ENCODE data around the gene PLD5.

DNA sequence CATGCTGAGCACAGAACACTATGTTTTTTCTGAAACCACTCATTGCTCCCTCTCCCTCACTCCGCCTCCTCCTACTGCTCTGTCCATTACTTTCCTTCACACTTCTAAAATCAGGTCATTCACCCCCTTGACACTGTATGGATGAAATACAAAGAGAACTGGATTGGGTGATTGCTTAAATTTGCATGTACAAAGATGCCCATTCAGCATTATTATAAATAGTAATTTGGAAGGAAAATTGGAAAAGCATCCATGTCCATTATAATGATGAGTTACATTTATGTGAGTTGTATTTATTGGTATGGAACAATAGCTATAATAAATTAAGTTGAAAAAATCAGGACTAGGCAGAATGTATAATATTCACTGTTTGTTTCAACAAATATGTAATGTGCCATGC, 83.7 kb downstream of the PLD5 start:
- TF ChIP-seq TAF1 (IDR thresholded peaks at IDR 0.05; ENCODE audit: low read depth) (no peak), NFIC (IDR thresholded peaks at IDR 0.05) (no peak), ZBTB7A (IDR thresholded peaks at IDR 0.05; ENCODE audit: low read depth) (no peak), EGR1 (IDR thresholded peaks at IDR 0.05) (no peak), CREB1 (IDR thresholded peaks at IDR 0.05; ENCODE audit: low read depth) (no peak), FOXM1 (IDR thresholded peaks at IDR 0.05; ENCODE audit: borderline replicate concordance, low read depth) (no peak), EP300 (IDR thresholded peaks at IDR 0.05; ENCODE audit: borderline replicate concordance) (no peak)
- TF ChIP-seq, protein P1, sequence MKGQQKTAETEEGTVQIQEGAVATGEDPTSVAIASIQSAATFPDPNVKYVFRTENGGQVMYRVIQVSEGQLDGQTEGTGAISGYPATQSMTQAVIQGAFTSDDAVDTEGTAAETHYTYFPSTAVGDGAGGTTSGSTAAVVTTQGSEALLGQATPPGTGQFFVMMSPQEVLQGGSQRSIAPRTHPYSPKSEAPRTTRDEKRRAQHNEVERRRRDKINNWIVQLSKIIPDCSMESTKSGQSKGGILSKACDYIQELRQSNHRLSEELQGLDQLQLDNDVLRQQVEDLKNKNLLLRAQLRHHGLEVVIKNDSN (IDR thresholded peaks at IDR 0.05): no peak
- TF ChIP-seq, protein P2, sequence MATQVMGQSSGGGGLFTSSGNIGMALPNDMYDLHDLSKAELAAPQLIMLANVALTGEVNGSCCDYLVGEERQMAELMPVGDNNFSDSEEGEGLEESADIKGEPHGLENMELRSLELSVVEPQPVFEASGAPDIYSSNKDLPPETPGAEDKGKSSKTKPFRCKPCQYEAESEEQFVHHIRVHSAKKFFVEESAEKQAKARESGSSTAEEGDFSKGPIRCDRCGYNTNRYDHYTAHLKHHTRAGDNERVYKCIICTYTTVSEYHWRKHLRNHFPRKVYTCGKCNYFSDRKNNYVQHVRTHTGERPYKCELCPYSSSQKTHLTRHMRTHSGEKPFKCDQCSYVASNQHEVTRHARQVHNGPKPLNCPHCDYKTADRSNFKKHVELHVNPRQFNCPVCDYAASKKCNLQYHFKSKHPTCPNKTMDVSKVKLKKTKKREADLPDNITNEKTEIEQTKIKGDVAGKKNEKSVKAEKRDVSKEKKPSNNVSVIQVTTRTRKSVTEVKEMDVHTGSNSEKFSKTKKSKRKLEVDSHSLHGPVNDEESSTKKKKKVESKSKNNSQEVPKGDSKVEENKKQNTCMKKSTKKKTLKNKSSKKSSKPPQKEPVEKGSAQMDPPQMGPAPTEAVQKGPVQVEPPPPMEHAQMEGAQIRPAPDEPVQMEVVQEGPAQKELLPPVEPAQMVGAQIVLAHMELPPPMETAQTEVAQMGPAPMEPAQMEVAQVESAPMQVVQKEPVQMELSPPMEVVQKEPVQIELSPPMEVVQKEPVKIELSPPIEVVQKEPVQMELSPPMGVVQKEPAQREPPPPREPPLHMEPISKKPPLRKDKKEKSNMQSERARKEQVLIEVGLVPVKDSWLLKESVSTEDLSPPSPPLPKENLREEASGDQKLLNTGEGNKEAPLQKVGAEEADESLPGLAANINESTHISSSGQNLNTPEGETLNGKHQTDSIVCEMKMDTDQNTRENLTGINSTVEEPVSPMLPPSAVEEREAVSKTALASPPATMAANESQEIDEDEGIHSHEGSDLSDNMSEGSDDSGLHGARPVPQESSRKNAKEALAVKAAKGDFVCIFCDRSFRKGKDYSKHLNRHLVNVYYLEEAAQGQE (IDR thresholded peaks at IDR 0.05; ENCODE audit: low read depth): no peak
- TF ChIP-seq, protein P3, sequence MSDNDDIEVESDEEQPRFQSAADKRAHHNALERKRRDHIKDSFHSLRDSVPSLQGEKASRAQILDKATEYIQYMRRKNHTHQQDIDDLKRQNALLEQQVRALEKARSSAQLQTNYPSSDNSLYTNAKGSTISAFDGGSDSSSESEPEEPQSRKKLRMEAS (IDR thresholded peaks at IDR 0.05): no peak
